GM19372 (cell line): ENCODE measurements around the gene ERO1B.

ENCODE experiments used
- ATAC-seq: cut with Tn5 transposase; IDR thresholded peaks from one replicate; pipeline ENCODE4 v1.9.1; 2021; ENCODE audit warnings: mild to moderate bottlenecking, low read depth, moderate library complexity; ENCODE audit not compliant: unreplicated experiment

The ERO1B gene

DNA sequence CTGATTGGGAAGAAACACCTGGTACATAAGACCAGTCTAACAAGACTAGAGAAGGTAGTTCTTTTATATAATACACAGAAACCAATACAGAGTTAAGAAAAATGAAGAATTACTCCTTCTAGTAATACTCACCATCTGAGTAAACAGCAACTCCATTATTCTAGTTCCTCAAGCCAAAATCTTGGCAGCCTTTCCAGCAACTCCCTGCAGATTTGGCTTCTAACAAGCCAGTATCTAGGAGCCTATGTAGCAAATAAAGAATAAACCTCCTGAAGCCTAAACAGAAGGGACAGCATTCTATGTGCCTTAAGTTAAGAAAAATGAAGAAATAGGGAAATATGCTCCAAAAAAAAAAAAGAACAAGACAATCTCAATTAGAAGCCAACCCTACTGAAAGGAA, 24.5 kb downstream of the ERO1B start:
- ATAC-seq = no peak

DNA sequence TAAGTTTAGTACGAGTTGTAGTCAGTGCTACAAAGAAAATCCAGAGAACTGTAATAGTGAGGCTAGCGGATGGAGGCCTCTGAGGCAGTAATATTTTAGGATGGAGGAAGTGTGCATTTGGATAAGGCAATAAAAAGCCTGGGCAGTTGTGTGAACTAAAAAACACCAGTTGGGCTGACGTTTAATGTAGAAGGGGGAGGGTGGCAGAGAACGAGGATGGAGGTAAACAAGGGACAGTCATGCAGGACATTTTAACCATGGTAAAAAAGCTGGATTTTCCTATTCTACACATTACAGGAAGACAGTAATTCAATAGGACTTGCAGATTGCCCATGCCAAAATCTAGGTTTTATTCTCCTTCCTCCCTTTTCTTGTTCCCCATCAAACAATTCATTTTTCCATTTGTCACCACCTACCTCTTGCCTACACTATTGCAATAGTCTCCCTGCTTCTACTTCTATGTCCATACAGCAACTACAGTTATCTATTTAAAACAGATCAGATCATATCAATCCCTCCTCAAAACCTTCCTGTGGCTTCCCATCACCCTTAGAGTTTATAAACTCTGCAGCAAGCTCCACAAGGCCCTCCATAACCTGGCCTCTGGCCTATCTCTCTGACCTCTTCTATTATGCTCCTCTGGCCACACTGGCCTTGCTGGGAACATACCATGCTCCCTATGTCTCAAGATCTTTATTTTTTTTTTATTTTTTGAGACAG, 27.7 kb downstream of the ERO1B start:
- ATAC-seq = no peak

DNA sequence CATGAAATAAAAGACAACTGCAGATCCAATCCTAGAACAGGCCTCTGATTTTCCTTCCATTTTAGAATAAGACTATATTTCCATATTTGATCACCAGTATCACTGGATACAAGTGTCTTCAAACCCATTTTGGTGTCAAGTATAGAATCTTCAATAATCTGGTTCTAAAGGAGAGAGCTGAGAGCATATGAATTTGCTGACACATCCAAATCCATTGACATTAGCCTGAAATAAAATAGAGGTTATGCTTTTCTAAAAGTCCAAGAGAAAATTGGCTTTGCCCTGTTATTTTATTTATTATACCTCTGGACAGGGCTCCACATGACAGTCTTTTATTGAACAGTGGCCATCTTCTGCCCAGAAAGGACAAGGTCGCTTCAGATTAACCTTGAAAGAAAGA, 28.6 kb downstream of the ERO1B start:
- ATAC-seq = no peak

DNA sequence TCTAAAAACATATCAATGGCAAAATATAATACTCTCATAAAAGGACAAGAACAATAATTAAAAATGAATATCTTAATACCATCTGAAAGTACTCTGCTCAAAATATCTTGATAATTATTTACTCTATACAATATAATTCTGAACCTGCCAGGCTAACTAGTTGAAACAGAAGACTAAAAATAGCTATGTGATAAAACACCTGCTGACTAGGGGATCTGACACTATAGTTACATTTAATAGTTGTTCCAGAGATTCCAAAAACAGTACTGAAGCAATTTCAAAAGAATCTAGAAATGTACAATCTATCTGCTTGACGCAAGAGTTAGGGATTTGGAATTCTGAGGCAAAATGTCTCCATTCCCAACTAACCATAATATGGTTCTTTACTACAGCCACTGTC, 30.2 kb downstream of the ERO1B start:
- no peak for ATAC-seq

DNA sequence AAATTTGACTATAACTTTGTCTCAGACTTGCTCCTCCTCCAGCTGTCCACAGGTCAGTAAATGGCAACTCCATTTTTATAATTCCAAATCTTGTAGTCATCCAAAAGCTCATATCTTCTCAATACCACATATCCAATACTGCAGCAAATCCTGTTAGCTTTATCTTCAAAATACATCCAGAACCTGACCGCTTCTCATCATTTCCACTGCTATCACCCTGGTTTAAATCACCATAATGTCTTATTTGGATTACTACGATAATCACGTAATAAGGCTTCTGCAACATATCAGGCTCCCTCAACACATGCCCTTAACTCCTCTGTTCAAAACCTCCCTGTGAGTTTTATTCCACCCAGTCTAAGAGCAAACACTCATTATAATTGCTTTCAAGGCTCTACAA, 34.5 kb downstream of the ERO1B start:
- ATAC-seq = no peak

DNA sequence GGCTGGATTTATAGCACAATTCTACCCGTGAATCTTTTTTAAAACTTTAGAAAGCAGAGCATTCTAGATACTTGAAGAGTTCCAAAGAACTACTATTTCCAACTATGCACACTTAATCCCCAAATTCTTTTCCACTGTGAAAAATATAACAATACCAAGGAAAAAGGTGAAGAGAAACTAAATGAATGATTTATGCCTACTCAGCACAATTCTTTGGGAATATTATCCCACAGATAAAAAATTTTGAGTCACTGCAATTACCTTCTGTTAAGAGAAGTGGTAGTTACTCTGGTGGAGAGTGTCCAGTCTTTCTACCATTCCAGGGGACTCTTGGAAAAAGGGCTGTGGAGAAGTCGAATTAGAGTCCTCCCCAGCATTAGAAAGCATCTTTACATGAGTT, 39.2 kb downstream of the ERO1B start:
- ATAC-seq = no peak

DNA sequence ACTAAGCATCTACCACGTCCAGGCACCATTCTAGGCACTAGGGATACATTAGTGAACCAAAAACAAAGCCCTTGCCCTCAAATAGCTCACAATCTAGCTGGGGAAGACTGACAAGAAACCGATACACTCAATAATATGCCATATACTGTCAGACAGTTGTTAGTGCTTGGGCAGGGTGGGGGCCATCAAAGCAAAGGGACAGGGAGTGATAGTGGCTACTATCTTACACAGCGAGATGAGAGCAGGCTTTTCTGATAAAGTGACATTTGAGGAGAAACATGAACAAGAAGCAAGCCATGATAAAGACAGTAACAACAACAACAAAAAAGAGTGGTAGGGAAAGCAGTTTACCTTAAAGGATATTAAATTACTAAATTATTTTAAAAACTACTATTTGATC, 41.1 kb downstream of the ERO1B start:
- ATAC-seq = no peak

DNA sequence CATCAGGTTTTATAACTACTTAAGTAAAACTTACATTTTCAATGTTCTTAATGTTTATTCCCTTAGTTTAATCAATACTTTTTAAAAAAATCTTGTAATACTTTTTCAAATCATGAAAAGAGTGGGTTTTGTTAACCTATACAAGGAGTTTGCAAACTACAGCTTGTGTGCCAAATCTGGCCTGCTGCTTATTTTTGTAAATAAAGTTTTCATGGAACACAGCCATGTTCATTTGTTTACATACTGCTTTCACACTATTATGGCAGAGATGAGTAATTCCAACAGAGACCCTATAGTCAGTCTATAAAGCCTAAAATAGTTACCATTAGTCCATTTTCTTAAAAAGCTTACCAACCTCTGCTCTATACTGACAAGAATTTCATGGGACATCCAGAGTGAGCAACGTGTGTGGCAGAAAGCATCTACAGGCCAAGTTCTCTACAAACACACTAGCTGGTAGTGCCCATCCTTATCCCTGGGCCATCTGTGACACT, 42.6 kb downstream of the ERO1B start:
- no peak for ATAC-seq

DNA sequence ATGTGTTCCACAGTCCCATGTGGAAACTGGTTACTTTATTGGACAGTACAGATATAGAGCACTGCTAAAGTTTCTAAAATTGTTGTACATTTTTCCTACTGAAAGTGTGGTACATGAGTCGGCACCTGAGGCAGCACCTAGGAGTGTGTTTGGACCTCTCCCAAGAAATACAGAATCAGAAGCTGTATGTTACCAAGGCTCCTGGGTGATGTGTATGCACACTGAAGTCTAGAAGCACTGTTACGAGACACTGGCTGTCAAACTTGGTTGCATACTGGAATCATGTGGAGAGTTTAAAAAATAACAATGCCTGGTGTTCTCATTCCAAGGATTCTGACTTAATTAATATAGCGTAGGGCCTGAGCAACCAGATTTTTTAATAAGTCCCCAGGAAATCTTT, 46.6 kb downstream of the ERO1B start:
- no peak for ATAC-seq

DNA sequence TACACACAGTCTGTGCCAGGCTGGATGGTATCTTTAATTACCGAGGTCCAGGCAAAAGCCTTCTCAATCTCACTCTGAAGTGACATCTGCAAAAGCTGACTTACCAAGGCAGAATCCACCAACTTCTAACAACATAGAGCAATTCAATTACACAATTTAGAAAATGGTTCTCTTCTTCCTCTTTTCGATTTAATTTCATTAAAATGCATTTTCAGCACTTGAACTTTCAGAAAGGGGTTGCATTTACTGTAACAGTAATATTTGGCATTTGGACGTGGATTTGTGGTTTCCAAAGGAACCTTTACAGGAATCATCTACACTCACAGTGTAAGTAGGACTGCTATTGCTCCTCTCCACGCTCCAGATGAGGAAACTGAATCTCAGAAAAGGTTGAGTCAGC, 53.3 kb downstream of the ERO1B start:
- no peak for ATAC-seq

DNA sequence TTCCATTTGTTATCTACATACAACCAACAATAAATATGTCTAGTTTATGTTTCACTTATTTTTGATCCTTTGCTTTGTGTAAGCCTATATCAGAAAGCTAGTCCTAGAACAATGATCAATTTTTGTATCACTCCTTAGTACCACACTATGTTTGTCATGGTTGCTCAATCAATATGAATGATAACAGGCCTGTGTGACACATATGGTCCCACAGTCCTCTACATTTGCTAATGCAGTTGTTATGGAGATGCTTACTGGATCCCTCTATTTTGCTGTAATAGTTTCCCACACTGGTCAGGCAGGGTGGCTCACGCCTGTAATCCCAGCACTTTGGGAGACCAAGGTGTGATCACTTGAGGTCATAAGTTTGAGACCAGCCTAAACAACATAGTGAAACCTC, 59.1 kb downstream of the ERO1B start:
- no peak for ATAC-seq

DNA sequence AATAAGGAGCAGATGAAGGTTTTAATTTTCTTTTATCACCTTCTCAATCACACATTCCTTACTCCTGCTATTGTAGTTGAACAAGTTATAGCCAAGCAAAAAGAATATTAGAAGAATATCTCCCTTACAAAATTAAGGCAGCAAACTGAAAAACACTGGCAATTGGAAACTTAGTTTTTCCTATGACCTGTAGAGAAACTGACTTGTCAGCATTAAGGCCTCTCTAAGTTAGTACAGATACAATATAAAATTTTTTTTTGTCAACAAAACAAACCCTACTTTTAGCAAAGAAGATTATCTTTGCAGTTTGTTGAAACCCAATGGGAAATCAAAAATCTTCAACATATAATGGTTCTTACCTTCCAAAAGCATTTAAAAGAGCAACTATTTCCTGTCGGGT, 61.3 kb downstream of the ERO1B start:
- ATAC-seq = no peak

DNA sequence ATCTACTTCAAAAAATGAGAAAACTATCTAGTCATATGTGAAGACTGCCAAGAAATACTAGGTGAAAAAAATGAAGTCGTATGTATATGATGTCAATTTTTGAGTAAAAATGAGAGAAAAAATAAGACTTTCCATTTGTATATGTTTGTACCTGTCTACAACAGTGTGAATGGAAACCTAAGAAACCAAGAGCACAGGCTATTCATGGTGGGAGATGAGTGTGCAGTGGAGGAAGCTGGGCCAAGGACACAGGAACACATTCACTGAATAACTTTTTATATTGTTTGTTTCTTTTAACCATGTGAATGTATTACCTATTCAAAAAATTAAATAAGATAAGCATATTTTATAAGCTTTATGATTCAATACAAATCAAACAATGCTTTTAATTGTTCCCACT, 67.0 kb downstream of the ERO1B start:
- no peak for ATAC-seq

DNA sequence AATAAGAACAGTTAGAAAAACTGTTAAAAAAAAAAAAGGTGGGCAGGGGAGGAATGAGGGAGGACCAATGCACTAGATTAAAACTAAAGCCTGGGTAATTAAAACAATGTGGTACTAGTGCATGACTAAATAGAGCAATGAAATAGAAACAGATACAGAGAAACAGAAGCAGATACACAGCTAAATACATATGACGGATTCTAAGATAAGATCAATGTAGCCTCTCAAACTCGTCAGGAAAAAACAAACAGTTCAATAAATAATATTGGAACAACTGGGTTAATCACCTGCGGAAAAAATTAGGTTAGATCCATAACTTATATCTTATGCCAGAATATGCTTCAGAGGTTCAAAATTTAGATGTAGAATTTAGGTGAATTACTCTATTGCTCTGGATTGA, 68.2 kb downstream of the ERO1B start:
- no peak for ATAC-seq

DNA sequence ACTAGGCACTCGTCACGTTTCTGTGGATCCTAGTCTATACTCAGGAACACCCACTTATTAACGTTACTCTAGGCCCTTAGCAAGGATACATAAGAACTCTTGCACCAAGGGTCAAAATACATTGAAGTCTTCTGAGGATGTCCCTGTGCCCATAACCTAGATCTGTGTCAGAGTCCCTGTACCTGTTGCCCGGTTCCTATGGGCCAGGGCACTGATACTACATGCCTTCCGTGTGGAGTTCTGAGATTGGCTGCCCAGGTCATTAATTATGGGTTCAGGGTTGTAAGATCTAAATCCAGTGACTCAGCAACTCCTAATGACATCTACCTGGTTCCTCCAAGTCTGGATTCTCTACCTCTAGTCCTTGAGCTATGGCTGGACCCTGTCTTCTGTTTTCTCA, 69.9 kb downstream of the ERO1B start:
- no peak for ATAC-seq

DNA sequence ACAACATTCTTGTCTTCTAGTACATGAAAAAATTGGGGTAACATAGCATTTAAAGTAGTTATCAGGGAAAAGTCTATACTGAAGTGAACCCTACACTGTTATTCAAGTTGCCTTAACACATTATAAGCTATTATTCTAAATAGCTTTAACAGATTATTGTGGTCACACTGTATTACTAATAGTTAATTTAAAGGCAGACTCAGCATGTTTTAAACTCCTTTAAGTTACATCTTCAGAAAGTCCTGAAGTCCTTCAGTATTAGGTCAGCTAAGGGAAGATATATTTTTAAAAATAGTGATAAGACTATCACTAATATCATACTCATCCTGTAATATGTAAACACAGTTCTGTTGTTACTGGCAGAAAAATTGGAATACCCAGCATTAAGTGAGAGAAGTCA, 72.0 kb downstream of the ERO1B start:
- no peak for ATAC-seq

DNA sequence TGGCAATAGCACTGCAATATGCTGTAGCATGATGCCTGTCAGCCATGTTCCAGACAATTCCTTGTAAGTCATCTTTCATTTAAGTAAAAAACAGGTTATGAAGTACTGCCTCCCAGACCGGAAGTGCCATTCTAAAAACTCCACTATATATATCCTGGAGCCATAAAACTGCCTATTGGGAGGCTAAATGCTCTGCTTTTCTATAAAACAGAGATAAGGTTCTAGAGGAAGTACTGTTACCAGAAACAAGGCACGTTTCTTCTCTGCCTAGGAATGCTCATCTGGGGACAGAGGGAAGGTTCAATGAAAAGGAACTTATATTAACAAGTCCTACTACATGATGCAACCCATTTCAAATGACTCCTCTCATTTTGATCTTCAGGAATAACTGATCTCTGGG, 72.6 kb downstream of the ERO1B start:
- ATAC-seq = no peak

DNA sequence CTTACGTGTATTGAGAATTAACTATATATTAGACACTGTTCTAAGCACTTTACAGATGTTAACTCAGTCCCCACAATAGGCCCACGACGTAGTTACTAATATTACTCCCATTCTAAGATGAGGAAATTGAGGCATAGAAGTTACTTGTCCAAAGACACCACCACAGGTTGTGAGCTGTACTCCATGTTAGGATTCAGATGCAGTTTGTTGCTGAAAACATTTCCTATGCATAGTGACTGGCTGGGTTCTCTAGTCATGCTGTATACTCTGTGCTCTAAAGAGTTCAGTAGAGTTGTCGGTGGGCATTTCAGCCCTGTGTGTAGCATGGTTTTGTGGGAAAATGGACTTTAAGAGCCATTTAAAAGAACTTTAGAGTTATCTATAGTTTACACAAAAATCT, 74.2 kb downstream of the ERO1B start:
- ATAC-seq = no peak

DNA sequence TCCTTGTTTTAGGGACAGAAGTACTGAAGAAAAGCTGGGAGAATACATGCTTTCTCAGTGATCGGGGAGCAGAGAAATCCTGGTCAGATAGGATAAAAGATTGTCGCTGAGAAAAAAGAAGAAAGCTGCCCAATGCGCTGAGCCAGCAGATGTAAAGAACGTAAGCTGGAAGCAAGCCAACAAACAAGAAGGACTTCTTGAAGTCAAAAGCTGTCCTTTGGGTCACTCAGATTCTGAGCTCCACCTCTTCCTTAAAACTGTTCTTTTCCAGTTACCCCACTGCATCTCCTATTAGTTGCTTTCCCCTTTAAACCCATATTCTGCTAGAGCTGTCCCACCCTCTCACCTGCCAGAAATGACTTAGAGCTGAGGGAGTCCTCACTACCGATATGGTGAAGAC, 74.6 kb downstream of the ERO1B start:
- no peak for ATAC-seq

DNA sequence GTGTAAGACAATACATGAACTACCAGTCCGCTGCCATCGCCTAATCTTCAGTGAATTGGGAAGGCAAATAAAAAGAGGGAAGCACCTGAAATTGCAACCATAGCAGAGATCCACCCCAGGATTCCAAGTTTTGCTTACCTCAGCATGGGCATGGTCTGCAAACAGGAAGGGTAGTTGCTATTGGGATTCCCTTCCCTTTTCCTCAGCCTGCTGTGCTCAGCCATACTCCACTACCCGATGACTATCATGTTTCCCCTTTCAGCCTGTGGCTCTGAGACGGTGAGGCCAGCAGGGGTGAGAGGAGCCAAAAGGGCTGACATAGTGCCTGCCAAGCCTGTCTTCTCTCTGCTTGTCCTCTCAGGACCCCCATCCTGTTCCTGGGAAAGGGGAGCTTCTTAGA, 75.2 kb downstream of the ERO1B start:
- ATAC-seq = no peak

DNA sequence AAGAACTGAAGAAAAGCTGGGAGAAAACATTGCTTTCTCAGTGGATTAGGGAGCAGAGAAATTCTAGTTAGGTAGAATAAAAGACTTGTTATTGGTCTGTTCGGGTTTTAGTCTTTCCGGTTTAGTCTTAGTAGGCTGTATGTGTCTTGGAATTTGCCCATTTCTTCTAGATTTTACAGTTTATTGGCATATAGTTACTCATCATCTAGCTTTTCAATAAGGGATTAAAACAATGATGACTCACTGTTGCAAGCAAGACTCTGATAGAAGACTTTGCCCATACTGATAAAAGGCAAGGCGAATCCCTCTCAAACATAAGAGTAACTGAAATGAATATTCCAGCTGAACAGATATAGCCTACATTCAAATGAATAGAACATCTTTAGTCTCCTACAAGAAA, 77.1 kb downstream of the ERO1B start:
- ATAC-seq = no peak

DNA sequence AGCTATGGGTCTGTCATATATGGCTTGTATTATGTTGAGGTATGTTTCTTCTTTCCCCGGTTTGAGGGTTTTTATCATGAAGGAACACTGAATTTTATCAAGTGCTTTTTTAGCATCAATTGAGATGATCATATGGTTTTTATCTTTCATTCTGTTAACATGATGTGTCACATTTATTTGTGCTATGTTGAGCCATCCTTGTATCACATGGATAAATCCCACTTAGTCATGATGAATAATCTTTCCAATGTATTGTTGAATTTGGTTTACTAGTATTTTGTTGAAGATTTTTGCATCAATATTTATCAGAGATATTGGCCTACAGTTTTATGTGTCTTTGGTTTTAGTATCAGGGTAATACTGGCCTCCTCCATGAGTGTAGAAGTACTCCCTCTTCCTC, 77.7 kb downstream of the ERO1B start:
- ATAC-seq = no peak

DNA sequence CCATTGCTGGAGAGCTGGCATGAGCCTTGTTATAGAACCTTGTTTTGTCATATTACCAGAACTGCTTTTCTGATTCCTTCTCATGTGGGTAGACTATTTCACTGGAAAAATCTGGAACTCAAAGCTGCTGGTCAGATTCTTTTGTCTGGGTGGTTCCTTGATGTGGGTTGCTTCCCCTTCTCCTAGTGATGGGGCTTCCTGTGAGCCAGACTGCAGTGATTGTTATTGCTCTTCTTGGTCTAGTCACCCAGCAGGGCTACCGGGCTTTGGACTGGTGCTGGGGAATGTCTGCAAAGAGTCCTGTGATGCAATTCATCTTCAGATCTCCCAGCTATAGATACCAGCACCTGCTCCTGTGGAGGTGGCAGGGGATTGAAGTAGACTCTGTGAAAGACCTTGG, 80.0 kb downstream of the ERO1B start:
- ATAC-seq = no peak
